HG03064 (cell line): ENCODE measurements around the gene UNC5A.

Experiments used
- ATAC-seq: cut with Tn5 transposase; IDR thresholded peaks from one replicate; pipeline ENCODE4 v1.9.1; 2021; ENCODE audit warnings: low read depth; ENCODE audit not compliant: unreplicated experiment

UNC5A gene

DNA sequence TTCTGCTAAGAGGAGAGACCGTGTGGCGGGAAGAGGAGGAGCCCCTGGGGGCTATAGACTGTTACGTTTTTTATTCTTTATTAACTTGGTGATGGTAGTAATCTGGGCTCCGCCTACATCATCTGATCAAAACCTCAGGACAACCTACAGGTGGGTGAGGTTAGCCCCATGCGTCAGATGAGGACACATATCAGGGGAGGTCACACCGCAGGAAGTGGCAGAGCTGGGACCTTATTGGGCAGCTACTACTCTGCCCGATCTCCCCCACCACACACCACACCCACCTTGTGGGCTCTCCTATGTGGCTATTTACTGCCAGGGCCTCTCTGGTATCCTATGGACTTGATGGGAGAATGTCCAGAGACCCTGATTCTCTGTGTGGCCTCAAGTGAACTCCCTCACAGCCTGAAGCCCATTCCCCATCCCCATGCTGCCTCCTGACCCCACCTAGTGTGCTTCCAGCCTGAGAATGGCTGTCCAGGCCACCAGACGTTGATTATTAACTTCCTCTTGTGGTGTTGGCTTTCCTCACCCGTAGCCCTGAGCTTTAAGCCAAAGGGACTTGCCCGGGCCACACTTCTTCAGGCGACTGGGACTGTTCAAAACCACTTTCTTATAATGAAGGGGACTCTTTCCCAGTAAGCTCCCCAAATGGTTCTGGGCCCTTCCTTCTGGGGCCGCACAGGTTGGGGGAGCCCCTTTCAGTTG is 8.2 kb downstream of the UNC5A start:
- peak; percentile 47 for ATAC-seq

- ATAC-seq, result no peak
Observed at GRCh38 chr5:176819476-176819875, 9.1 kb downstream of the UNC5A start.

DNA sequence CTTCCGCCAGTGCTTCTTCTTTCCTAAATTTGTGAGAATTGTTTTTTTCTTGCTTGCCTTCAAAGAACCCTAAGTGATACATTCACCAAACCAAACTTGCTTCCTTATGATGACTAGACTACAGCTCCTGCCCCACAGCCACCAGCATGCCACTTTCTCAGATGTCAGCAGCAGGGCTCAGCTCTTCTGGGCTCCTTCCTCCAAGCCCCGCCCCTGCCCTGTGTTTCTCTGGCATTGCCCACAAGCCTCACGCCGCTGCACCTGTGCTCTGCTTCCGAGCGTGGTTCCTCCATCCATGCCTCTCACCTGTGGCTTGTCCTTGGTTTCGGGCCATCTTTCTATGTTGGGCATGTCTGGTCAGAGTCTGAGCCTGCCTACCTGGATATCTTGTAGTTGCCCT is 10.6 kb downstream of the UNC5A start:
- no peak for ATAC-seq

DNA sequence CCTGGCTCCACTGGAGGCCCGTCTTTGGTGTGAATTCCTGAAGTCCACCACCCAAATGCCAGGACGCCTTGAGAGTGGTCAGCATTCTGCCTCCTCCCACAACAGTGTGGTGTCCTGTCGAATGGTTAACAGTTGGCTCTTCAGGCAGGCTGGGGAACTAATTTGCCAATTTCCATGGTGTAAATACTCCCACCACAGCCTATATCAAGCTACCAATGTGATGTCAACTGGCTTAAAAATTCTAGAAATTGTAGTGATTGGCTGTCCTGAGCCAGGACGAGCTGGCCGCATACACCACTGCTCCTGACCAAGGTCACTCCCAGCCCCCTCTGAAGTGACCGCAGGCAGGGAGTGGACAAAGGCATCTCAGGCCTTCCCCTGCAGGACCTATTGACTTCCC is 11.1 kb downstream of the UNC5A start:
- no peak for ATAC-seq

DNA sequence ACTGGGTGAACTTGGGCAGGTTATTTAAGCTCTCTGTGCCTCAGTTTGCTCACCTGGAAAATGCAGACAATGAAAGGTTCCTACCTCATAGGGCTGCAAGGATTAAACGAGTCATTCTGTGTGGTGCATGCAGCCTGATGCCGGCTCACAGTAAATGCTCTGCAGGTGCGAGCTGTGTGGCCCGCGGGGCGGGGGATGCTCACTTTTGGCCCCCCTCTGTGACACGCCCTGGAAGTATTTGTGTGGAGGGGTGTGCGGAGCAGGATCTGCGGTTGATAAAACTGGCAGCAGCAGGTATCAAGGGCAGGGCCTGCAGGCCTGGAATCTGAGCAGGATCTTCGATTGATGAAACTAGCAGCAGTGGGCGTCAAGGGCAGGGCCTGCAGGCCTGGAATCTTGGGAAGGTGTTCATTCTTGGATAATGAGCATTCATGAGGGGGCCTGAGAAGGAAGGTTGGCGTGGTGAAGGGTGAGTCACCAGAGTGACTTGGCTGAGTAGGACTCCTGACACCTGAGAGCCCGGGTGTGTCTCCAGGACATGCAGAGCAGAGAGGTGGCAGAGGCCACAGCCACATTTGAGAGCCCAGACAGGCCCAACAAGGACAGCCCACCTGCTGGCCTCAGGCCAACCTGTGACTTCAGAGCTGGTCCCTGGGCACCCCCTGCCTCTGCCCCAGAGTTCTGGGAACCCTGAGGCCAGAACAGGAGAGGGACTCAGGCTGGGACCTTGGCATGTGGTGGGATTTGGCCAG is 11.9 kb downstream of the UNC5A start:
- no peak for ATAC-seq

- no peak for ATAC-seq
Observed at GRCh38 chr5:176822793-176823481, 12.6 kb downstream of the UNC5A start.

DNA sequence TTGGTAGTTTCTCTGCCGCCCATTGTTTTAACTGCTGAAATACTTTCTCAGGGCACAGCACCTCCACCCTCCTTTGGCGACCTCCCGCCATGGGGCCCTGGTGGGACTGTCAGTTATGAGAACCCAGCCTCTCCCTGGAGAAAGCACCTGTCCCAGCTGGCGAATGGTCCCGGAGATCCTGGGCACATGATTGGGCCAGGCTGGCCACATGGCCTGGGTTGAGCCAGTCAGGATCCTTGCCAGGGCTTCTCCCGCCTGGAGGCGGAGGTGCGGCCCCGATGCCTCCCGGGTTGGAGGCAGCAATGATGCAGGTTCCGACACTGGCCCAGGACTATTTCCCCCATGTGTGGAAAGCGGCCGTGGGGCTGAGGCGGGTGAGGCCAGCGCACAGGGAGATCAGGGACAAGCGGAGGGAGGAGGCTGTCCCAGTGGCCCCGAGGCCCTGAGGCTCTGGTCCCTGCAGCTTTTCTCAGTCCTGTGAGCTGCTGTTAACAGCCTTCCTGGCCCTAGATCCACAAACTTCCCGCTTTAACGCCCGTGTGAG is 13.6 kb downstream of the UNC5A start:
- ATAC-seq, result no peak

- ATAC-seq, result no peak
Observed at GRCh38 chr5:176824604-176825003, 14.2 kb downstream of the UNC5A start.

DNA sequence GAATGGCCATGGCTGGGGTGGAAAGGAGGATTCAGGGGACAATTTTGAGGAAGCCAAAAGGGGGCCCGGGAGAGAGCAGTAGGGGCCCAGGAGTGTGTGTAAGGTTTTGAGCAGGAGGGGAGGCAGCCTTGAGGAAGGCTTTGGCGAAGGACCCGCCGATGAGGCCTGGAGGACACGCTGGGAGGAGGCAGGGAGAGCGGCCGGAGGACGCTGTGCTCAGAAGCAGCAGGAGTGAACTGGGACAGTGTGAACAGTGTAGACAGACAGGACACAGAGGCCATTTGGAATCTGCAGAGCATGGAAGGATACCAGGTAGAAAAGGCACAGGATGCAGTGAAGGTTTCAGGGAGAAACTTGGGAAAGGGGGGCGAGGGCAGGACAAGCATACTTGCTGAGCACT is 14.9 kb downstream of the UNC5A start:
- no peak for ATAC-seq

- ATAC-seq, result no peak
Observed at GRCh38 chr5:176825957-176826356, 15.6 kb downstream of the UNC5A start.

- no peak for ATAC-seq
Observed at GRCh38 chr5:176827736-176828414, 17.5 kb downstream of the UNC5A start.

DNA sequence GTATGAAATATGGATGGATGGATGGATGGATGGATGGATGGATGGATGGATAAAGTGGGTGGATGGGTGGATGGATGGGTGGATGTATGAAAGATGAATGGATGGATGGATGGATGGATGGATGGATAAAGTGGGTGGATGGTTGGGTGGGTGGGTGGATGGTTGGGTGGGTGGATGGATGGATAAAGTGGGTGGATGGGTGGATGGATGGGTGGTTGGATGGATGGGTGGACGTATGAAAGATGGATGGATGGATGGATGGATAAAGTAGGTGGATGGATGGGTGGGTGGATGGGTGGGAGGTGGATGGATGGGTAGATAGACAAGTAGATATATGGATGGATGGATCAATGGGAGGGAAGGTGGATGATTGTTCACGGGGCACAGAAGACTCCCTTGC is 19.0 kb downstream of the UNC5A start:
- no peak for ATAC-seq

DNA sequence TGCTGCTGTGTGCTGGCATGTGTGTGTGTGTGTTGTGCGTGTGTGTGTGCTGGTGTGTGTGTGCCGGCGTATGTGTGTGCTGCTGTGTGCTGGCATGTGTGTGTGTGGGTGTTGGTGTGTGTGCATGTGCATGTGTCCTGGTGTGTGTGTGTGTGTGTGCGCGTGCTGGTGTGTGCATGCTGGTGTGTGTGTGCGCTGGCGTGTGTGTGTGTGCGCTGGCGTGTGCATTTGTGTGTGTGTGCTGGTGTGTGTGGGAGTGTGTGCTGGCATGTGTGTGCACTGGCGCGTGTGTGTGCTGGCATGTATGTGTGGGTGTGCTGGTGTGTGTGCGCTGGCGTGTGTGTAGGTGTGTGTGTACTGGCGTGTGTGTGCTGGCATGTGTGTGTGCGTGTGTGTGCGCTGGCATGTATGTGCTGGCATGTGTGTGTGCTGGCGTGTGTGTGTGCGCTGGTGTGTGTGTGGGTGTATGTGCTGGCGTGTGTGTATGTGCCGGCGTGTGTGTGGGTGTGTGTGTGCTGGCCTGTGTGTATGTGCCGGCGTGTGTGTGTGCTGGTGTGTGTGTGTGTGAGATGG is 20.1 kb downstream of the UNC5A start:
- ATAC-seq, result no peak

- ATAC-seq, result no peak
Observed at GRCh38 chr5:176830995-176831423, 20.6 kb downstream of the UNC5A start.

DNA sequence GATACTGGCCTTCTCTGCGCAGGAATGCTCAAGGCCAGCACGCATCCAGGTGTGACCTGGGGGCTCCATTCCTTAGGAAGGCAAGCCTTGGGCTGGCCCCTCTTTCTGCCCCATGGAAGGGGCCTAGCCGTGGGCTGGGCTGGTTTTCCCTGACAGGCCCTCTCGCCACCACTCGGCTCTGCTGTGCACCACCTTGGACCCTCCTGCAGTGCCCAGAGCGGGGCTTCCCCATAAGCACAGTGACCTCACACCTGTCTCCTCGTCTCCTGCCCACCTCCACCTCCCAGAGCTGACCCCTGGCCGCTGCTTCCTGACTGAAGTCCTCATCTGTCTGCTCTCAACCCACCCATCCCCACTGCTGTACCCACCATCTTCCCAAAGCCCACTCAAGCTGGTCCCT is 21.1 kb downstream of the UNC5A start:
- ATAC-seq, result no peak

DNA sequence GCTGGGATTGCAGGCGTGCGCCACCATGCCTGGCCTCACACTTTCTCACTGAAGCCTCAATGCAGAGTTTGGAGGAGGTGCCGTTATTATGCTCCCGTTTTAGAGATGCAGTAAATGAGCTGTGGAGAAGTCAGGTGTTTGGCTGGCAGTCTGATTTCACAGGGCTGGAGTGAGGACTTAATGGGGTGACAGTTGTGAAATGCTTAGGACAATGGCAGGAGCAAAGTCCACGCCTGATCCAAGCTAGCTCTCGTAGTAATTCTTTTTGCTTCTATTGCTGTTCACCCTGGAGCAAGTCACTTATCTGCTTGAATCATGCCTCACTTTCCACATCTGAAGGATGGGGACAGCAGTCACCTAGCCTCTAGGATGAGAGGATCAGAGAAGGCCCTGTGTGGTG is 21.8 kb downstream of the UNC5A start:
- ATAC-seq, result no peak

- ATAC-seq, result no peak
Observed at GRCh38 chr5:176833286-176833685, 22.9 kb downstream of the UNC5A start.

- no peak for ATAC-seq
Observed at GRCh38 chr5:176835918-176836317, 25.6 kb downstream of the UNC5A start.

GRCh38 chr5:176836811-176837706 is 26.7 kb downstream of the UNC5A start:
- no peak for ATAC-seq
